GM10847 (cell line): ENCODE measurements around the gene HGFAC.

Source experiments
- POLR2A ChIP-seq: IDR thresholded peaks from 2 replicates; pipeline ENCODE4 v1.6.1; 2011; ENCODE audit not compliant: insufficient read length; ENCODE audit errors: extremely low read depth

The HGFAC gene

DNA sequence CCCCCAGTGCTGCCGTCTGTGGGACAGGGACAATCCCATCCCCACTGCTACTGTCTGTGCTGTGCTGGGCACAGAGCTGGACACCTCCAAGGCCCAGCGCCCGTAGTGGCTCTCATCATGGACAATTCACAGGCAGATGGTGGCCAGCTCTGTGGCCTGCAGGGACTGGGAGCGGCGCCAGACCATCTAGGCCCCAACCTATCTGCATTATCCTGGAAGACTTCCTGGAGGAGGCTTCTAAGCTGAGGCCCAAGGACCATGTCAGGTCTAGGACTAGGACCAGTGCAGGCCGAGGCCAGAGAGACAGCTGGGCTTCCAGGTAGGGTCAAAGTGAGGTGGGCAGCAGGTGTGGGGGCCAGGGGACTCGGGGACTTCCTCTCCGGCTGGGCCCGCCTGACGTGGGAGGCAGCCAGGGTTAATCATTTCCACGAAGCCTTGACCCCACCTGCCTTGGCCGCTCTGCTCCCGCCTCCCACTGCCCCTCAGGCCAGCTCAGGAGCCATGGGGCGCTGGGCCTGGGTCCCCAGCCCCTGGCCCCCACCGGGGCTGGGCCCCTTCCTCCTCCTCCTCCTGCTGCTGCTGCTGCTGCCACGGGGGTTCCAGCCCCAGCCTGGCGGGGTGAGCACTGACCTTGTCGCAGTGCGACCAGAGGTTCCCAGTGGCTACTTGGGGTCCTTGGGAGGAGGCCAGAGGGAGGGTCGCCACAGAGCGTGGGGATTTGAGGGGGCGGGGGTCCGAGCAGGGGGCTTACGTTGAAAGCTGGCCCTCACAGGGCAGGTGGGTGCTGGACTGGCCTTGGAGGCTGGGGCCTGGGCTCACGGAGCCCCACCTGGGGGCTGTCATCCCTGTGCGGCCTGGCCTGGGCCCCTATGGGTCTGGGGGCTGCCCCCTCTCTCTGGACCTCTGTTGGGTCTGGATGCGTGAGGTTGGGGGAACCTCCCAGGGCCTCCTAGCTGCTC is at the start of gene HGFAC:
Gene HGFAC (plus strand): TSS at position 468 of the 959 bp plus-strand sequence. CDS start 34 bp downstream, at position 502.
- no peak for TF ChIP-seq POLR2A

DNA sequence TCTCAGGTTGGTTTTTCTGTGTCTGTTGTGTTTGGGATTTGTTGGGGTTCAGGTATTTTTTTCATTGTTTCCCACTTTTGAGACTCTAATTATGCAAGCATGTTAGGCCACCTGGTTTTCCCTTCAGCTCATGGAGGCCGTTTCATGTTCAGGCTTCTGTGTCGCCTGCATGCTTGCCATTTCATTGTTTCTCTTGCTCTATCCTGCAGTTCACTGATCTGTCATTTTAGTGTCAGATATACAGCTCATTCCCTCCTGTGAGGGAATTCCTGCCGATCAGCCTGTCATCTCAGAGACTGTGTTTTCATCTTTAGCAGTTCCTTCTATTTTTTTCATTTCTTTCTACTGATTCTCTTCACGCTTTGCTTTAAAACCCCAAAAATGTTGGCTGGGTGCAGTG is 49.4 kb upstream of the HGFAC start:
- no peak for TF ChIP-seq POLR2A

GRCh38 chr4:3393171-3393570 is 48.6 kb upstream of the HGFAC start:
- TF ChIP-seq POLR2A, result no peak

GRCh38 chr4:3396600-3396999 is 45.2 kb upstream of the HGFAC start:
- TF ChIP-seq POLR2A, result no peak

- no peak for TF ChIP-seq POLR2A
Observed at GRCh38 chr4:3397128-3397527, 44.6 kb upstream of the HGFAC start.

- no peak for TF ChIP-seq POLR2A
Observed at GRCh38 chr4:3399277-3400194, 42.2 kb upstream of the HGFAC start.

DNA sequence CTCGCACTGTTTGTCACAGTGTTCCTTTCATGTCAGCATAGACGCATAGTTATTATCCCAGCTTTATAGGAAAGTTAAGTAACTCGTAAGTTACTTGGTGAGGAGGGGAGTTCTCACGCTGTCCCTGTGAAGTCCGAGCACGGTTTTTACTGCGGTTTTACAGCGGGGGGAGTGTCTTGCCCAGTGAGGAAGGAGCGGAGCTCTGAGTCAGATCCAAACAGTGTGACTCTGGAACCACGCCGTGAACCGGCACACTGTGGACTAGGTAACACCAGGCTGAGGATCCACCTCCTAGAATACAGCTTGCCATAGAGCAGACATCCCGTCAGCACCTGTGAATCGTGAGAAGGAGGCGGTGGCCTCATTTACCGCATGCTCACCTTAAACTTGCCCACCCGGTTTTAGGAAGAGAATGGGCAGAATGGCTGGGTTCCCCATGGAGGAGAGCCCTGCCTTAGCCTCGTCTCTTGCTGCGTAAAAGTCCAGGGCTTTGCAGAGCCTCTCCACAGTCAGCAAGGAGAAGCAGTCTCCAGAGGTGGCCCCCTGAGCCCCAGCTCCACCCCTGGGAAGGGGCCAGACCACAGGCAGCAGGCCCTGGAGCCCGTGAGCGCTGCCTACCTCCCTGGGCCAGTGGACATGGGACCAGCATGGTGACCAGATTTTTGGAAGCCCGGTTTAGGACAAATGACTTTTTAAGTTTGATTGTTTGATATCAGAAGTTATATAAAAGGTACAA is 40.2 kb upstream of the HGFAC start:
- no peak for TF ChIP-seq POLR2A

DNA sequence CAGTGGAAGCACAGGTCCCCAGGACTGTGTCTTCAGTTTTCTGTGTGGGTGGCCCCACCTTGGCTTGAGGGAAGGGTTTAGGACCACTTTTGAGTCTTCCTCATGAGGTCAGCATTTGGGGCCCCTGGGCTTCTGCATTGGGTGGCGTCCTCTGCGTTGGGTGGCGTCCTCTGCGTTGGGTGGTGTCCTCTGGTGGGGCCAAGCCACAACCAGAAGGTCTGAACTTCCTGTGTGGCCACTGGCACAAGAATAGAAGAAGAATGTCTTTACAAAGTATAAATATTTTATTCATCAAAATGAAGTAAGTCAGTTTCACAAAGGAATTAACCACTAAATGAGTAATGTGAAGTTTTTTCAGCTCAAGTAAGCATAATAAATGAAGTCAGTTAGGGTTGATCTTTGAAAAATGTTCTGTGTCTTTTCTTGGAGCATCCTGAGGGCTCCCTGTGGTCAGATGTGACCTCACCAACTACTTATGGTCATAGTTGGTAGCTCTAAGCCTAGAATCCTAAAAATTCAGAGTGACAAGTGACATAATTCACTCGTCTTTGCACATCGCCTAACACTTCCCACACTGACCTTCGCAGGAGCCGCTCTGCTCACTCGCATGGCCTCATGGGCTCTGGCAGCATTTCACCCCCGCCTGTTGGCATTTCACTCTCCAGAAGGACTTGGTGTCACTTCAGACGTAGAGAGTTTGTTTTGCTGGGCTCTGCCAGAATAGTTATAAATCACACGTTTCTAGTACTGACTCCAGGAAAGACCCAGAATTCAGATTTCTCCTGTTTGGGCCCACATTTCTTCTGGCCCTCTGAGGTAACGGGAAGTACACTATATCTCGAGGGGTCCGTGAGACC is 39.0 kb upstream of the HGFAC start:
- TF ChIP-seq POLR2A, result no peak

DNA sequence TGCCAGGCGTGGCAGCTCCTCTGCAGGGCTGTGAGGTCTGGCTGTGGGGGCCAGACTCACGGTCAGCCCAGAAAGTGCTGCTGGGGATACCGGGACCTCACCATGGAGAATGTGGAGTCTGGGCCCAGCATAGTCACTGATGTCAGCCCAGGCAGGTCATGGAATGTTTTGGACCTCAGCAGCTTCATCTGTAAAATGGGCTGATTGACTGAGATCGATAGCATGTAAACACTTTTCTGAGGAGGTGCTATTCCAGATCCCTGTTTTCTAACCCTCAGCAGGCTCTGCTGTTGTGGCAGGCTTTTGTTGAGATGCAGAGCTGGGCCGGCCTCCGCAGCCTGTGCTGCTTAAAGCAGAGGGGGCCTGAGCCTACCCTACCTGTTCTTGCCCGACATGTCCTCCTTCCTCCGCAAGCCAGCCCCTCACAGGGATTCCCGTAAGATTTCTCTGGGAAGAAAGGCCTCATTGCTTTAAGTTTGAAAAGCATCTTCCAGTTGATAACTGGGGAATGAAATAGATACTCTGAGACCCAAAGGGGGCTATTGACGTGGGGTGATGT is 38.3 kb upstream of the HGFAC start:
- TF ChIP-seq POLR2A, result no peak

DNA sequence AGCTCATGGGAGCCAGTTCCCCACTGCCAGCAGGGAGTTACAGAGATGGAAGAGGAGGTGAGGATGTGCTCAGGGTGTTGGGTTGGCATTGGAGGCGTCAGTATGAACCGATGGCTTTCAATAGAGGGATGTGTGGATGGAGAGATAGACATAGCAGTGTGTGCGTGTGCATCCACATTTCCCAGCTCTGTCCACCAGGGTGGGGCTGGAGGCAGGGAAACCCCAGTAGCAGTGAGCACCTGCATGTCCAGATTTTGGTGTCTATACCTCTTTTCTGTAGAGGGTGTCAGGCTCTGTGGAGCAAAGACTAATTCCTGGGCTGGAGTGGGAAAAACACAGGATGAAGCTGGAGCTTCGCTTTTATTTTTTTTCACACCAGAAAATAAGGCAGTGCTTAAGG is 37.2 kb upstream of the HGFAC start:
- no peak for TF ChIP-seq POLR2A

GRCh38 chr4:3405176-3405575 is 36.6 kb upstream of the HGFAC start:
- no peak for TF ChIP-seq POLR2A

GRCh38 chr4:3406021-3406420 is 35.7 kb upstream of the HGFAC start:
- no peak for TF ChIP-seq POLR2A

DNA sequence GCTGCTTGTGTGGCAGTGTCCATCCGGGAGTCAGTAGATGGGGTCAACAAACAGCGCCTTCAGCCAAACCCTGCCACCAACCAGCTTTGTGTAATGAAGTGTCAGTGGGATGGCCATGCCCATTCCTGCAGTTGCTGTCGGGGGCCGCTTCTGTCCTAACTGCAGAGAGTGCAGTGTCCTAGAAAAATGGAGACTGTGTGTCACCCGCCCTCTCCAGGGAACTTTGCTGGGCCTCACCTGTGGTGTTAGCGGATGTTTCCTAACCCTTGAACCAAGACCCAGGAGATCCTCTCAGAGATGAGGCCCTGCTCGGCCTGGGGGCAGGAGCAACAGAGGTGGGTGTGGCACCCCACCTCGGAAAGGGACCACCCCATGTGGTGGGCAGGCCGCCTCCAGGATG is 35.3 kb upstream of the HGFAC start:
- no peak for TF ChIP-seq POLR2A
